GM12878 (cell line): Measurements from ENCODE around the gene PXT1. TPM values are rescaled to one million over a fixed set of nuclear protein-coding genes. Genes with fewer than 3 reads are reported as not detected.

Experiments used
- ATAC-seq: fragments of 200-7000 bp; cut with Tn5 transposase; 3 replicates; pipeline ENCODE4 v1.9.1; 2020; ENCODE audit warnings: mild to moderate bottlenecking, moderate library complexity
- BruUV-seq: library from RNA; stranded (reverse); fragments of 400-500 nt; replicated peaks from 2 replicates; lab custom pipeline; 2021; lab: Mats Ljungman, UMichigan
- CTCF ChIA-PET: fragments of 300-600 bp; sonication (Branson Sonifier 250); formaldehyde crosslinking; extraction: SDS; loops from one replicate; lab custom pipeline; 2021; ENCODE audit warnings: inconsistent platforms; lab: Yijun Ruan, JAX
- POLR2A ChIA-PET: fragments of 350-600 bp; formaldehyde crosslinking; extraction: SDS; loops from one replicate; lab custom pipeline; 2021; ENCODE audit warnings: inconsistent platforms; lab: Charles Lee
- RAD21 ChIA-PET: fragments of 300-600 bp; sonication (Branson Sonifier 250); formaldehyde crosslinking; loops from one replicate; lab custom pipeline; 2023; ENCODE audit warnings: antibody characterized with exemption; ENCODE audit not compliant: unreplicated experiment; lab: Charles Lee
- SMC1A ChIA-PET: fragments of 300-600 bp; sonication (Branson Sonifier 250); formaldehyde crosslinking; loops from one replicate; lab custom pipeline; 2023; ENCODE audit not compliant: unreplicated experiment, uncharacterized antibody; lab: Charles Lee
- DNase-seq: peaks from one replicate; pipeline ENCODE4 v3.0.0-alpha.2; 2011; ENCODE audit warnings: low read depth, low spot score
- FAIRE-seq: peaks from 3 replicates; lab custom pipeline; 2011; peaks lifted over from hg19 to GRCh38; lab: Jason Lieb, UNC
- H2AFZ ChIP-seq: 2 replicates; pipeline ENCODE4 v1.6.0; 2011; ENCODE audit warnings: low read depth, low read length, control low read depth; ENCODE audit not compliant: control insufficient read depth
- H3K27ac ChIP-seq: 2 replicates; pipeline ENCODE4 v1.5.1; 2011; ENCODE audit warnings: control low read depth; ENCODE audit not compliant: control insufficient read depth, insufficient read depth
- H3K27me3 ChIP-seq, 2 experiments: replicated peaks in 1 of 2; 2 replicates each; pipeline versions ENCODE4 v1.6.0 to v1.6.1; 2011; ENCODE audit warnings: low read length in 1 of 2; ENCODE audit not compliant: control insufficient read depth in 2 of 2, insufficient read depth in 2 of 2
- H3K36me3 ChIP-seq, 2 experiments: 2 replicates each; pipeline ENCODE4 v1.5.1; 2011; ENCODE audit warnings: low read length in 1 of 2; ENCODE audit not compliant: control insufficient read depth in 2 of 2, insufficient read depth in 2 of 2
- H3K4me1 ChIP-seq: 2 replicates; pipeline ENCODE4 v1.6.1; 2011; ENCODE audit warnings: mild to moderate bottlenecking, low read length, moderate library complexity, mixed read lengths; ENCODE audit not compliant: control insufficient read depth, insufficient read depth
- H3K4me2 ChIP-seq: 2 replicates; pipeline ENCODE4 v1.6.0; 2011; ENCODE audit warnings: control low read depth; ENCODE audit not compliant: control insufficient read depth, insufficient read depth
- H3K4me3 ChIP-seq: fragments of 200-600 bp; sonication (generic); 2 replicates; pipeline ENCODE4 v1.5.1; 2016
- H3K79me2 ChIP-seq: 2 replicates; pipeline ENCODE4 v1.6.0; 2011; ENCODE audit warnings: low read length; ENCODE audit not compliant: control insufficient read depth, insufficient read depth
- H3K9ac ChIP-seq: 2 replicates; pipeline ENCODE4 v1.8.0; 2011; ENCODE audit warnings: low read length, control low read depth, mixed read lengths; ENCODE audit not compliant: control insufficient read depth, insufficient read depth
- H3K9me3 ChIP-seq: replicated peaks from 3 replicates; pipeline ENCODE4 v1.5.1; 2011; ENCODE audit warnings: mild to moderate bottlenecking, low read length; ENCODE audit not compliant: control insufficient read depth, insufficient read depth
- H4K20me1 ChIP-seq: 2 replicates; pipeline ENCODE4 v1.6.0; 2011; ENCODE audit not compliant: control insufficient read depth, insufficient read depth
- FOXK2 ChIP-seq: fragments of 450-650 bp; IDR thresholded peaks from 2 replicates; pipeline ENCODE4 v1.6.1; 2017; ENCODE audit warnings: mild to moderate bottlenecking, moderate library complexity
- GATAD2B ChIP-seq: fragments of 450-650 bp; conservative IDR thresholded peaks from 2 replicates; pipeline ENCODE4 v1.6.1; 2017; ENCODE audit warnings: low read depth, mild to moderate bottlenecking, moderate library complexity
- KLF5 ChIP-seq: fragments of 450-650 bp; IDR thresholded peaks from 2 replicates; pipeline ENCODE4 v1.6.1; 2014; ENCODE audit warnings: mild to moderate bottlenecking; ENCODE audit not compliant: partially characterized antibody
- MYB ChIP-seq: fragments of 150-350 bp; IDR thresholded peaks from 2 replicates; pipeline ENCODE4 v1.6.1; 2014; ENCODE audit warnings: mild to moderate bottlenecking, low read depth, low read length, borderline replicate concordance
- PAX5 ChIP-seq: IDR thresholded peaks from 2 replicates; pipeline ENCODE4 v1.6.1; 2011; ENCODE audit warnings: low read depth, low read length, borderline replicate concordance
- SIX5 ChIP-seq: IDR thresholded peaks from 2 replicates; pipeline ENCODE4 v1.6.1; 2011; ENCODE audit warnings: mild to moderate bottlenecking, low read depth, low read length, moderate library complexity; ENCODE audit not compliant: severe bottlenecking
- SMAD1 ChIP-seq: fragments of 450-650 bp; IDR thresholded peaks from 2 replicates; pipeline ENCODE4 v1.6.1; 2018; ENCODE audit warnings: mild to moderate bottlenecking, low read depth; ENCODE audit not compliant: partially characterized antibody
- WGBS: methylation state at CpG from one replicate; pipeline ENCODE4 v1.1.6; 2016; ENCODE audit warnings: low lambda C conversion rate; ENCODE audit not compliant: insufficient replicate concordance, insufficient coverage; ENCODE audit errors: missing lambda C conversion rate; 5-methylcytosine and 5-hydroxymethylcytosine counted together
- in situ Hi-C: fragments of 300-500 bp; cut with MboI; formaldehyde crosslinking; loops from 9 replicates; pipeline ENCODE4 v1.14.3; 2018; ENCODE audit warnings: mixed read lengths
- intact Hi-C: fragments of 100-400 bp; cut with micrococcal nuclease; formaldehyde crosslinking; loops from one replicate; pipeline ENCODE4 v1.14.2; 2022; ENCODE audit not compliant: unreplicated experiment
- polyA plus RNA-seq, 11 experiments: library from polyadenylated mRNA; depleted of rRNA in 4 of 11; unstranded in 6 of 11; stranded (reverse) in 5 of 11; fragments of >200 nt; fragmentation: Nextera tagmentation in 4 of 11; fragmentation: Illumina TruSeq in 1 of 11; extraction: Ambion mirVana in 4 of 11; extraction: Trizol in 1 of 11; gene quantifications; 1 replicate in 1 of 11; 2 replicates in 10 of 11; pipeline versions ENCODE4 v1.2.1 to v1.2.3, GENCODE V29; 2011 to 2016; ENCODE audit warnings: inconsistent platforms in 2 of 11, missing spikeins in 2 of 11, low read depth in 1 of 11
- total RNA-seq, 4 experiments: library from RNA; depleted of rRNA in 3 of 4; stranded (reverse); fragments of >200 nt in 3 of 4; fragmentation: Illumina TruSeq in 1 of 4; extraction: Trizol in 1 of 4; gene quantifications; 2 replicates each; pipeline versions ENCODE4 v1.2.1 to v1.2.3, GENCODE V29; 2013 to 2021
- TF ChIP-seq, protein P1 (sequence below): fragments of 450-650 bp; formaldehyde crosslinking; IDR thresholded peaks from 2 replicates; pipeline ENCODE4 v1.5.0; 2022; ENCODE audit warnings: mild to moderate bottlenecking, missing genetic modification characterization
- TF ChIP-seq, protein P2 (sequence below): IDR thresholded peaks from 2 replicates; pipeline ENCODE4 v1.6.1; 2011; ENCODE audit warnings: low read depth, mild to moderate bottlenecking, low read length, moderate library complexity, borderline replicate concordance; ENCODE audit errors: extremely low read depth

The PXT1 gene
- total and polyA plus RNA-seq, 10 of the 15 experiments (the other 5 are each of a cell fraction or from before 2014, with no cell fraction given) = 0.27 to 2.9 (median 0.50) TPM

DNA sequence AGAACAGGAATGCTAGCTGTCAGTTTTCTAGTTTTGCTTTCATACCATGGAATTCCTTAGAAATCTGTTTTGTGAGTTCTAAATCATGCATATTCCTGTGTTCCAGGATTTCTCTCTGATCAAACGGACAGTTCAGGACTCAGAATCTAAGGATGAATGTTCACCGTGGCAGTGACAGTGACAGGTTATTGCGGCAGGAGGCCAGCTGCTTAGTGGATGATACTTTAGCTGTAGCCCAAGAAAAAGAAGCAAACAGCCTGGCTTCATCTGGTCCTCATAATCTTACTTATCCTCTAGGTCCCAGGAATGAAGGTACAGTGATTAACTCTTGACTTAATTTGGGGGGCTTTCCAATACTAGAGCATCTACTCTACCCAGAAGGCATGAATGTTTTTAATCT lies 27.3 kb upstream of the PXT1 start (continued):
- TF ChIP-seq, protein P1, sequence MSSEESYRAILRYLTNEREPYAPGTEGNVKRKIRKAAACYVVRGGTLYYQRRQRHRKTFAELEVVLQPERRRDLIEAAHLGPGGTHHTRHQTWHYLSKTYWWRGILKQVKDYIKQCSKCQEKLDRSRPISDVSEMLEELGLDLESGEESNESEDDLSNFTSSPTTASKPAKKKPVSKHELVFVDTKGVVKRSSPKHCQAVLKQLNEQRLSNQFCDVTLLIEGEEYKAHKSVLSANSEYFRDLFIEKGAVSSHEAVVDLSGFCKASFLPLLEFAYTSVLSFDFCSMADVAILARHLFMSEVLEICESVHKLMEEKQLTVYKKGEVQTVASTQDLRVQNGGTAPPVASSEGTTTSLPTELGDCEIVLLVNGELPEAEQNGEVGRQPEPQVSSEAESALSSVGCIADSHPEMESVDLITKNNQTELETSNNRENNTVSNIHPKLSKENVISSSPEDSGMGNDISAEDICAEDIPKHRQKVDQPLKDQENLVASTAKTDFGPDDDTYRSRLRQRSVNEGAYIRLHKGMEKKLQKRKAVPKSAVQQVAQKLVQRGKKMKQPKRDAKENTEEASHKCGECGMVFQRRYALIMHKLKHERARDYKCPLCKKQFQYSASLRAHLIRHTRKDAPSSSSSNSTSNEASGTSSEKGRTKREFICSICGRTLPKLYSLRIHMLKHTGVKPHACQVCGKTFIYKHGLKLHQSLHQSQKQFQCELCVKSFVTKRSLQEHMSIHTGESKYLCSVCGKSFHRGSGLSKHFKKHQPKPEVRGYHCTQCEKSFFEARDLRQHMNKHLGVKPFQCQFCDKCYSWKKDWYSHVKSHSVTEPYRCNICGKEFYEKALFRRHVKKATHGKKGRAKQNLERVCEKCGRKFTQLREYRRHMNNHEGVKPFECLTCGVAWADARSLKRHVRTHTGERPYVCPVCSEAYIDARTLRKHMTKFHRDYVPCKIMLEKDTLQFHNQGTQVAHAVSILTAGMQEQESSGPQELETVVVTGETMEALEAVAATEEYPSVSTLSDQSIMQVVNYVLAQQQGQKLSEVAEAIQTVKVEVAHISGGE = no peak

DNA sequence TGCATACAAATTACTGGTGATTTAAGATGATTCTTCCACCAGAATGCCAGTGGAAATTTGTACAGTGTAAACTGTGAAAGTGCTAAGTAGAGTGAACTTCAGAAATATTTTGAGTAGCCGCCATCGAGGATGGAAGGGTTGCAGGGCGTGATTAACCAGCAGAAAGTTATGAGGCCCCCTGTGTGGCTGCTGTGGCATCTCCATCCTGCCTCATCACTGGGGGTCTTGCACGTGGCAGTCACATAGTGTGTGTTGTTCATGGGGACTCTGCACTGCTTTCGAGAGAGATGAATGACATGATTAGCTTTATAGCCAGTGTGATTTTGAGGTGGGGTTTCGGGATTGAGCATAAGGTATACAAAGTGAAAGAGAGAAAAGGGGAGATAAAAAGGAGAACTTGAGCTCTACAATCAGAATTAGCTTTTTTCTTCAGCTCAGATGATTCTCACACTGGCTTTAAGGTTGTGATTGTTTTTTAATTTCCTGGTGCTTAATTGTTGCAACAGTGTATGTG lies 26.6 kb upstream of the PXT1 start:
- H3K4me2 ChIP-seq = no peak overlapping the region
- WGBS = 97% methylated on average over 6 of the region's 6 CpGs
- BruUV-seq = no TSS peak
- H3K4me1 ChIP-seq = peaks cover 4% of the 10 kb centered on the region
- intact Hi-C loops (no loop called here), in situ Hi-C loops (no loop called here)
- SMC1A ChIA-PET = interaction anchor here (1.5 kb wide), 1 partner anchor 10 kb away, joined by 4 read pairs; no protein-coding TSS in a partner anchor
- H3K36me3 ChIP-seq = peaks cover 0 to 8% of the 10 kb centered on the region in 2 experiments; a peak in 2 of 4 replicates
- RAD21 ChIA-PET = interaction anchor here (1.3 kb wide), 1 partner anchor 88 kb away, joined by 3 read pairs; no protein-coding TSS in a partner anchor
- no peak overlapping the region for H3K9ac ChIP-seq
- FAIRE-seq (peak; percentile 52), ATAC-seq (no peak), DNase-seq (no peak)
- H2AFZ ChIP-seq = no peak overlapping the region; the same call in 1 of the 2 replicates
- no peak overlapping the region for H3K4me3 ChIP-seq
- POLR2A ChIA-PET = interaction anchor here (1.3 to 1.5 kb wide), 2 partner anchors 9 to 13 kb away, joined by 3 read pairs; no protein-coding TSS in a partner anchor
- no peaks in the 10 kb centered on the region for H3K9me3 ChIP-seq
- no peak for TF ChIP-seq MYB
- TF ChIP-seq FOXK2 = no peak
- no peak for TF ChIP-seq GATAD2B
- no peak for TF ChIP-seq SIX5
- TF ChIP-seq PAX5 = no peak
- TF ChIP-seq SMAD1 = no peak
- TF ChIP-seq, protein P2, sequence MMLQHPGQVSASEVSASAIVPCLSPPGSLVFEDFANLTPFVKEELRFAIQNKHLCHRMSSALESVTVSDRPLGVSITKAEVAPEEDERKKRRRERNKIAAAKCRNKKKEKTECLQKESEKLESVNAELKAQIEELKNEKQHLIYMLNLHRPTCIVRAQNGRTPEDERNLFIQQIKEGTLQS = no peak
- TF ChIP-seq KLF5 = no peak
- H4K20me1 ChIP-seq = no peaks in the 10 kb centered on the region; the same call in 1 of the 2 replicates
- H3K27ac ChIP-seq = no peak overlapping the region
- no peaks in the 10 kb centered on the region for H3K27me3 ChIP-seq
- CTCF ChIA-PET = no interaction called here
- peaks cover 15% of the 10 kb centered on the region for H3K79me2 ChIP-seq
